Measurements from ENCODE around the gene FKBP8.
"Not testable (repeated sequence)": the region's sequence is repeated elsewhere in the genome, so short reads cannot be mapped to it uniquely, and the experiment has no call there.

The FKBP8 gene

GRCh38 chr19:18558202-18558555 lies 14.8 kb upstream of the FKBP8 start:
- DNase-seq: no peak

GRCh38 chr19:18557411-18558201 lies 14.2 kb upstream of the FKBP8 start, which contains the start of gene KXD1:
Gene KXD1, plus strand, starts transcription at chr19:18557870. Its CDS starts 4,187 bp downstream, at chr19:18562057.
- DNase-seq: peak; percentile 95 to 97

DNA sequence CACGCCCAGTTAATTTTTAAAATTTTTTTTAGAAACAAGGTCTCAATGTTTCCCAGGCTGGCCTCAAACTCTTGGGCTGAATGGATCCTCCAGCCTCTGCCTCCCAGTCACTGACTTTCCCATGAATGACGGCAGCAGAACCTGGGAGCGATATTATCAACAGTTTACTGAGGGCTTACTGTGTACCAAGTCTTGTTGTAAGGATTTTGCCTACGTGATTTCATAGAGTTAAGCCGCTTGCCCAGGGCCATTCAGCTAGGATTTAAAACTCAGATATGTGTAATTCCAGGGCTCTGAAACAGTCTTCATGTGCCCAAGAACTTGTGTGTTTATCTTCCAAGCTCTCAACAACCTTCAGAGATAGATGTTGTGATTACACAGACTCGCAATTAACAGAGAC lies 8.3 kb upstream of the FKBP8 start:
- no peak for DNase-seq

DNA sequence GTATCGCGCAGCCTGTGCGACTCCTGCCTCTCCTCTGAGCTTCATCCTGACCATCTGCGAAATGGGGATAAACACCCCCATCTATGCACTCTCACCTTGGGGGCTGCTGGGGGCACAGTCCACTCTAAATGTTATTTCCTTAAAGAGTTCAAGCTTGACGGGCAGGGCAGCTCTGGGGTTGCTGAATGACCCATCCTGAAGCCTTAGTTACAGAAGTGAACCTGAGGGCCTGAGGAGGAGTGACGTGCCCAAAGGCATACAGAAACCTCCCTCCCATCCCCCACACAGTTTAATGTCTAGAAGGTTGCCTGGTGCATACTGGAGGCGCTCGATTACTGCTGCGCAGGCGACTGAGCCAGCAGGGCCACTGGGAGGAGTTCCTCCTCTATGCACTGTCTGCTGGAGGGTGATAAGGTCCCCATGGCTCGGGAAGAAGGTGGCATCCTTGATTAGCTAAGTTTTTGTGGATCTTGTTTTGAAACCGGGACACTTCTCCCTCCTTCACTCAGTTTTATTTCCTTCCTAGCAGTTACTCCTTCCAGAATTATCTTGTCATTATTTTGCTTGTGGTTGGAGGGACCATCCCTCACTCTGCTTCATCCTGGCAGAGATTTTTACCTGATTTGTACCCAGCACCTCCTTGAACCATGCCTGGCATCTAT lies 572 bp upstream of the FKBP8 start:
- peak; percentile 71 to 74 for DNase-seq

GRCh38 chr19:18541992-18542940 lies 1.1 kb downstream of the FKBP8 start:
- no peak for DNase-seq

- DNase-seq: peak in 1 of 2 donors; percentile 7
Measured at GRCh38 chr19:18541258-18541991, 1.9 kb downstream of the FKBP8 start.

GRCh38 chr19:18540200-18540599 lies 3.2 kb downstream of the FKBP8 start:
- not testable (repeated sequence) for DNase-seq

- DNase-seq: no peak
Measured at GRCh38 chr19:18539372-18539771, 4.0 kb downstream of the FKBP8 start.

- no peak for DNase-seq
Measured at GRCh38 chr19:18538115-18538514, 5.3 kb downstream of the FKBP8 start.

GRCh38 chr19:18537431-18537830 lies 5.9 kb downstream of the FKBP8 start:
- DNase-seq: no peak

- no peak for DNase-seq
Measured at GRCh38 chr19:18536475-18536874, 6.9 kb downstream of the FKBP8 start.

DNA sequence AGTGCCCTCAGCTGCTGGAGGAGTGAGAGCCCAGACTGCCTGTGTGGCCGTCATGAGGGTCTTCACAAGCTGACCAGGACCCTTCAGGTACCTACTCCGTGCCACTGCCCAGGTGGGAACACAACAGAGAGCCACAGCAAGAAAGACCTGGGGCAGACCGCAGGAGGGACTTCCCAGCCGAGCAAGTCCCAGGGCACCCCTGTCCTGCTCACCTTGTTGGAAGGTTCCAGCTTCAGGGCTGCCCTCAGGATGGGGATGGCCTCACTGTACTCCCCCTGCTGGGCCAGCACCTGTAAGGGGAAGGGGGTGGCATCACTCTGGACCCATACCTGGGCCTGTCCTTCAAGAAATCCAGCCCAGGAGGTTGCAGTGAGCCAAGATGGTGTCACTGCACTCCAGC lies 10.3 kb downstream of the FKBP8 start:
- no peak for DNase-seq

DNA sequence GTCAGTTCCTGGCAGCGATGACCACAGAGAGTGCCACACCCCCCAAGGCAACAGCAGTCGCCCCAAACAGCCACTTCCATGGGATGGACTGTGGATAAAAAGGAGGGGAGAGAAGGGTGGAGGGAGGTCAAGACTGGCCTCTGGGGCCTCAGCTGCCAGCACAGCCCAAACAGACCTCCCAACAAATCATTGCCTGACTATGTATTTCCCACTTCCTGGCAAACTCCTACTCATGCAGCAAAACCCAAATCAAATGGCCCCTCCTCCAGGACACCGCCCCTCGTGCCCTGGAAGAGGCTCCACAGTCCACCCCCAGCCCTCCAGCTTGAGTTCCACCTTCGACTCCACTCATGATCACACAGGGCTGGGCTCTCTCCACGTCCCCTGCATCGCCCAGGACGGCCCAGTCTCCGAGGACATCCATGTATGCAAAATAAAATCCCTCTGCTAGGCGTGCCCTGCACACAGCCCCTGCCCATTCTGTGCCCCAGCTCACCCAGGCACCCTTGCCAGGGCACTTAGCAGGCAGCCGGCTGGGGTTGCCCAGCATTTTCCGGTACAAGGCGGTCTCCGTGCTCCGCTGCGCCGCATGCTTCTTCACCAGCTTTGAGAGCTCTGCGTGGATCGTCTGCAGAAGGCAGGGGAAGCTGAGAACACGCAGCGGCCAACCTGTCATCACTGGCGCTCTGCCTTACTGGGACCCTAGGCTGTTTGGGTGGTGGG lies 11.0 kb downstream of the FKBP8 start:
- DNase-seq: no peak

DNA sequence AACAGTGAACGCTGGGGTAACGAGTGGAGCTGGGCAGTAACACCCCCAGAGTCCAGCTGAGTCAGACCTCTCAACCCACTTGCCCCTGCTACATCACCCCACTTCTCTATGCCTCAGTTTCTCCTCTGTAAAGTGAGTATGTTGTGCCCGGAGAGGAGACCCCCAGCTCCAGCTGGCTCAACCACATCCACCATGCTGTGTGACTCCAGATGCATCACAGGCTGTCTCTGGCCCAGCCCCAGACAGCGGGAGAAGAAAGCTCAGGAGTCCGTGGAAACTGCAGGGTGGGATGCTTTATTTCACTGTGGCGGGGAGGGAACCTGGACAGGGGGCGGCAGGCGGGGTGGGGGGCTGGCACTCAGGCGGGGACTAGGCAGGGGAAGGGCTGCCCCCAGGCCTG lies 11.9 kb downstream of the FKBP8 start:
- no peak for DNase-seq

DNA sequence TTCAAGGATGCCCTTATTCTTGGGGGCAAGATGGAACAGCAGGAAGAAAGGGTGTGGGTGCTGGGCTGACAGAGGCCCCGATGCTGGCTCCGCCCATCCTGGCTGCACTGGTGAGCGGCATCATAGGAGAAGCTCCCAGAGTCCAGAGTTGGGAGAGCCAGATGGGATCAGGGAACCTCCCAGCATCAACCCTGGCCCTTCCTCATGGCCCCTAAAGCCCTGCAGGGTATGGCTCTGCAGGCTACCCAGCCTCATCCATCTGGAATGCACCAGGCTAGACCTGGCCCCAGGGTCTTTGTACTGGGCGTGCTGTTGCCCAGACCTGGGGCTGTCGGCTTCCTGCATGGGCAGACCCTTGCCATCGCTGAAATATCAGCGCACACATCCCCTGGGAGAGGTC lies 13.6 kb downstream of the FKBP8 start:
- DNase-seq: no peak

DNA sequence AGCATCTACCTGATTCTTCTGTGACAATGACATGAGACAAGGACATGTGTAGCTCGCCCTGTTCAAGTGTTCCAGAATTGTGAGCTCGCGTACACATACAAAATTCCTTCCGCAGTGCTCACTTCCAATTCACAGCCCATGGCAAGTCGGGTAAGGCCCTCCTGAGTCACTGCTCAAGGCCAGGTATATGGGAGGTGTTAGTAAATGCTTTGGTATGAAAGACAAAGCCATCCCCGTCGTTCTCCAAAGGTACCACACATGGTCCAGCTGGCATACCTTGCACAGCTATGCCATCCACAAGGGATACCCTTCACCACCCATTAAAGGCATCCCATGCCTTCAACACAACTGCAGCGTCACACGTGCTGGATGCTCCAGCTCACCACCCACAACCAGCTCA lies 17.1 kb downstream of the FKBP8 start:
- no peak for DNase-seq

DNA sequence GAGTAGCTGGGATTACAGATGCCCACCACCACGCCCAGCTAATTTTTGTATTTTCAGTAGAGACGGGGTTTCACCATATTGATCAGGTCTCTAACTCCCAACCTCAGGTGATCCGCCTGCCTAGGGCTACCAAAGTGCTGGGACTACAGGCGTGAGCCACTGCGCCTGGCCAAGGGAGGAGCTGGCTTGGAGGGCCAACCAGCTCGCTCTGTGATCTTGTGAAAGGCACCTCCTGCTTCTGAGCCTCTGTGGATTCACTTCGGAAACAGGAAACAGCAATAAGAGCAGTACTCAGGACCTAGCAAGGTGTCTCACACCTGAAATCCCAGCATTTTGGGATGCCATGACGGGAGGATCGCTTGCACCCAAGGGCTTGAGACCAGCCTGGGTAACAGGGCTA lies 19.5 kb downstream of the FKBP8 start:
- no peak for DNase-seq

- not testable (repeated sequence) for DNase-seq
Measured at GRCh38 chr19:18522862-18523440, 20.4 kb downstream of the FKBP8 start.

DNA sequence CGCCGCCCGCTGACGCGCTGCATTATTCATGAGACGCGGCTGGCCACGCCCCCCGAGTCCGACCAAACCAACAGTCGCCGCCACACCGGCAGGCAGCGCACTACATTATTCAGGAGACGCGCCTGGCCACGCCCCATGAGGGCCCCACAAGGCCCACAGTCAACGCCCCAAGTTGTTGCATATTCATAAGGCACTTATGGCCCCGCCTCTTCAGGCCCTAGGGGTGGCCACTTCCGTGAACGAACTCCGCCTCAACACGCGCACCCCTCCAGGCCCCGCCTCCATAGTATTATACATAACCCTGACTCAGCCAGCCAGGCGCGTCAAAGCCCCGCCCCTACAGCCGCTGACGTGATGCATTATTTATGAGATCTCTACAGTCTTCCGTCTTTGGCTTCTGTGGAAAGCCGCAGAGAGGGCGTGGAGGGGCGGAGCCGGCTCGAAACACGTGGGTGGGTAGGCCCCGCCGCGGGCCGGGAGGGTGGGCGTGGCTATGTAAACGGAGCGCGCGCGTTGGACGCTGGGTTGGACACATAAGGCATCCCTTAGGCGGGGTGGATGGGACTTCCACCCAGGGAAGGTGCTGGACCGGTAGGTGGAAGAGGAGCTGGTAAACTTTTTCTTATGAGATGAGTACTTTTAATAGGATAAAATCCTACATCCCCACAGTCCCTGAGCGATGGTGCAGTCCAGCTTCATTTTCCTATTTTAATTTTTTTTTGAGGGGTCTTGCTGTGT lies 21.1 kb downstream of the FKBP8 start:
- peak; percentile 100 for DNase-seq

- DNase-seq: no peak
Measured at GRCh38 chr19:18521692-18522123, 21.7 kb downstream of the FKBP8 start, which contains the start of gene ELL. Gene ELL, minus strand, starts transcription at chr19:18522070. Its CDS starts 15 bp downstream, at chr19:18522055.
